Measurements from ENCODE around the gene AMN1.

DNA sequence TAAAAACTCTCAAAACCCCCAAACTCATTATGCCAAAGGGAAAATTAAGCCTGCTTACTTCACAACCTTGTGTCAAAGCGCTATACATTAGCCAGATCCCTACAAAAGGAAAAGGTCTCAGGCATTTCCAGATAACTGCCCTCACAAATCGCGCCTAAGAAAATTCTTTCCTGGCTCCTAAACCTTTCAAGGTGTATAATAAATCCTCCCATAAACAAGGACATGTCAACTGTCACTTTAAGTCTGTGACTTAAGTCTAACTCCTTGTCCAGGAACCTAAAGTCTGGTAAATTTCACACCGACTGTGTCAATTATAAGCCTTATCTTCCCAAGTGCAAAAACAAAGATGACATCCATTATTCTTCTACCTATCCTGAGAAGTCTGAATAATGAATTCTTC is 73.6 kb downstream of the AMN1 start:
- TF ChIP-seq, protein P1, sequence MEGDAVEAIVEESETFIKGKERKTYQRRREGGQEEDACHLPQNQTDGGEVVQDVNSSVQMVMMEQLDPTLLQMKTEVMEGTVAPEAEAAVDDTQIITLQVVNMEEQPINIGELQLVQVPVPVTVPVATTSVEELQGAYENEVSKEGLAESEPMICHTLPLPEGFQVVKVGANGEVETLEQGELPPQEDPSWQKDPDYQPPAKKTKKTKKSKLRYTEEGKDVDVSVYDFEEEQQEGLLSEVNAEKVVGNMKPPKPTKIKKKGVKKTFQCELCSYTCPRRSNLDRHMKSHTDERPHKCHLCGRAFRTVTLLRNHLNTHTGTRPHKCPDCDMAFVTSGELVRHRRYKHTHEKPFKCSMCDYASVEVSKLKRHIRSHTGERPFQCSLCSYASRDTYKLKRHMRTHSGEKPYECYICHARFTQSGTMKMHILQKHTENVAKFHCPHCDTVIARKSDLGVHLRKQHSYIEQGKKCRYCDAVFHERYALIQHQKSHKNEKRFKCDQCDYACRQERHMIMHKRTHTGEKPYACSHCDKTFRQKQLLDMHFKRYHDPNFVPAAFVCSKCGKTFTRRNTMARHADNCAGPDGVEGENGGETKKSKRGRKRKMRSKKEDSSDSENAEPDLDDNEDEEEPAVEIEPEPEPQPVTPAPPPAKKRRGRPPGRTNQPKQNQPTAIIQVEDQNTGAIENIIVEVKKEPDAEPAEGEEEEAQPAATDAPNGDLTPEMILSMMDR (IDR thresholded peaks at IDR 0.05), result no peak
- TF ChIP-seq ZFX (IDR thresholded peaks at IDR 0.05; ENCODE audit: borderline replicate concordance), result no peak
